Measurements from ENCODE around the gene VOPP1. TPM values are rescaled to one million over a fixed set of nuclear protein-coding genes. Genes with fewer than 3 reads are reported as not detected.

VOPP1 gene
- total RNA-seq, 2 experiments from 2014 or later: 49.6 to 53.1 TPM

GRCh38 chr7:55441002-55441401, 131.3 kb downstream of the VOPP1 start:
- ChIA-PET POLR2A (no interaction called here), CTCF (no interaction called here)
- Histone ChIP-seq H3K36me3 (ENCODE audit: insufficient read depth, low read length) (no peaks in the 10 kb centered on the region), H3K27me3 (ENCODE audit: control insufficient read depth in 1 of 2, insufficient read depth in 2 of 2, low read length in 2 of 2) (no peaks in the 10 kb centered on the region), H3K4me3 (ENCODE audit: low read length) (no peak overlapping the region), H3K4me1 (ENCODE audit: insufficient read depth, low read length) (peaks cover 38% of the 10 kb centered on the region), H3K9me3 (ENCODE audit: control insufficient read depth in 1 of 2, insufficient read depth in 1 of 2, low read length in 2 of 2) (peaks cover 0 to 3% of the 10 kb centered on the region in 2 experiments), H3K27ac (ENCODE audit: low read depth in 1 of 2, low read length in 2 of 2) (no peak overlapping the region)
- Mint-ChIP-seq H3K4me3 (no peak overlapping the region), H3K27ac (no peak overlapping the region), H3K4me1 (ENCODE audit: low read depth) (peaks cover 57% of the 10 kb centered on the region), H3K36me3 (ENCODE audit: low read depth) (no peaks in the 10 kb centered on the region), H3K9me3 (no peaks in the 10 kb centered on the region), H3K27me3 (no peaks in the 10 kb centered on the region)
- no peak for TF ChIP-seq CTCF (IDR thresholded peaks at IDR 0.05)
- no peak for ATAC-seq (ENCODE audit: poor library complexity)
- intact Hi-C loops (cut with DNase I, micrococcal nuclease): no loop called here
- no peak for DNase-seq

GRCh38 chr7:55440040-55440690, 132.1 kb downstream of the VOPP1 start:
- Histone ChIP-seq H3K36me3 (ENCODE audit: insufficient read depth, low read length) (no peaks in the 10 kb centered on the region), H3K9me3 (ENCODE audit: control insufficient read depth in 1 of 2, insufficient read depth in 1 of 2, low read length in 2 of 2) (no peaks in the 10 kb centered on the region), H3K4me1 (ENCODE audit: insufficient read depth, low read length) (peaks cover 43% of the 10 kb centered on the region), H3K27me3 (ENCODE audit: control insufficient read depth in 1 of 2, insufficient read depth in 2 of 2, low read length in 2 of 2) (no peaks in the 10 kb centered on the region), H3K4me3 (ENCODE audit: low read length) (no peak overlapping the region), H3K27ac (ENCODE audit: low read depth in 1 of 2, low read length in 2 of 2) (no peak overlapping the region)
- Mint-ChIP-seq H3K36me3 (ENCODE audit: low read depth) (no peaks in the 10 kb centered on the region), H3K27ac (peak overlapping the region; percentile 28), H3K27me3 (no peaks in the 10 kb centered on the region), H3K4me3 (no peak overlapping the region), H3K9me3 (no peaks in the 10 kb centered on the region), H3K4me1 (ENCODE audit: low read depth) (peaks cover 56% of the 10 kb centered on the region)
- ChIA-PET CTCF (no interaction called here), POLR2A (interaction anchor here (0.8 to 2.0 kb wide), 3 partner anchors 13 to 134 kb away, joined by 3 to 8 read pairs (median 7); no protein-coding TSS in a partner anchor)
- no peak for TF ChIP-seq CTCF (IDR thresholded peaks at IDR 0.05)
- intact Hi-C loops (cut with DNase I, micrococcal nuclease): no loop called here
- DNase-seq (no peak), ATAC-seq (ENCODE audit: poor library complexity) (no peak)

GRCh38 chr7:55439627-55440026, 132.7 kb downstream of the VOPP1 start:
- ATAC-seq (ENCODE audit: poor library complexity) (no peak), DNase-seq (peak in 1 of 14 experiments; percentile 14)
- Mint-ChIP-seq H3K4me3 (no peak overlapping the region), H3K27me3 (no peaks in the 10 kb centered on the region), H3K9me3 (no peaks in the 10 kb centered on the region), H3K27ac (peak overlapping the region; percentile 28), H3K4me1 (ENCODE audit: low read depth) (peaks cover 50% of the 10 kb centered on the region), H3K36me3 (ENCODE audit: low read depth) (no peaks in the 10 kb centered on the region)
- no peaks in the 10 kb centered on the region for H3K36me3 ChIP-seq (ENCODE audit: insufficient read depth, low read length)
- no peaks in the 10 kb centered on the region for H3K27me3 ChIP-seq (ENCODE audit: control insufficient read depth in 1 of 2, insufficient read depth in 2 of 2, low read length in 2 of 2)
- no peaks in the 10 kb centered on the region for H3K9me3 ChIP-seq (ENCODE audit: control insufficient read depth in 1 of 2, insufficient read depth in 1 of 2, low read length in 2 of 2)
- TF ChIP-seq CTCF (IDR thresholded peaks at IDR 0.05): no peak
- CTCF ChIA-PET: no interaction called here
- no peak overlapping the region for H3K4me3 ChIP-seq (ENCODE audit: low read length)
- intact Hi-C loops (cut with DNase I, micrococcal nuclease): loop anchor here (5.0 to 10.0 kb wide), 4 partner anchors 58 to 285 kb away; no protein-coding TSS in a partner anchor
- H3K27ac ChIP-seq (ENCODE audit: low read depth in 1 of 2, low read length in 2 of 2): no peak overlapping the region
- POLR2A ChIA-PET: interaction anchor here (0.5 to 2.0 kb wide), 4 partner anchors 13 to 159 kb away, joined by 3 to 8 read pairs (median 5); no protein-coding TSS in a partner anchor
- peaks cover 43% of the 10 kb centered on the region for H3K4me1 ChIP-seq (ENCODE audit: insufficient read depth, low read length)

Data from CD4-positive, alpha-beta T cell (primary cell).